HepG2 (cell line): Measurements from ENCODE around the gene ZMIZ1. TPM values are rescaled to one million over a fixed set of nuclear protein-coding genes. Genes with fewer than 3 reads are reported as not detected.

Experiments
- ATF7-NPFF ChIP-seq: sonication (generic); formaldehyde crosslinking; IDR thresholded peaks from 2 replicates; pipeline ENCODE4 v1.8.1; 2023; ENCODE audit warnings: mild to moderate bottlenecking, low read depth, missing genetic modification reagents, moderate library complexity
- CEBPZ ChIP-seq: IDR thresholded peaks from 2 replicates; pipeline ENCODE4 v1.6.1; 2012; ENCODE audit warnings: low read length, improper control_type of control experiment
- HMG20B ChIP-seq: conservative IDR thresholded peaks from 2 replicates; pipeline ENCODE4 v1.6.1; 2016; ENCODE audit warnings: missing genetic modification reagents, missing compliant biosample characterization
- KDM1A ChIP-seq: IDR thresholded peaks from 2 replicates; pipeline ENCODE4 v1.6.1; 2016; ENCODE audit warnings: missing compliant biosample characterization
- MYNN ChIP-seq: sonication (generic); formaldehyde crosslinking; IDR thresholded peaks from 2 replicates; pipeline ENCODE4 v1.4.0; 2020; ENCODE audit warnings: mild to moderate bottlenecking, low read depth, missing genetic modification reagents
- NFE2L1 ChIP-seq: sonication (generic); formaldehyde crosslinking; IDR thresholded peaks from 2 replicates; pipeline ENCODE4 v1.4.0; 2020; ENCODE audit warnings: missing genetic modification reagents, mild to moderate bottlenecking, borderline replicate concordance
- NFIB ChIP-seq: sonication (generic); formaldehyde crosslinking; IDR thresholded peaks from 2 replicates; pipeline ENCODE4 v1.9.0; 2021; ENCODE audit warnings: missing genetic modification reagents, mild to moderate bottlenecking, borderline replicate concordance
- NFIC ChIP-seq: IDR thresholded peaks from 2 replicates; pipeline ENCODE4 v1.6.1; 2012; ENCODE audit warnings: mild to moderate bottlenecking, low read length, inconsistent platforms
- PPARG ChIP-seq: conservative IDR thresholded peaks from 2 replicates; pipeline ENCODE4 v1.6.1; 2016; ENCODE audit warnings: missing biosample characterization, missing genetic modification reagents
- TBP ChIP-seq: sonication (generic); formaldehyde crosslinking; IDR thresholded peaks from 2 replicates; pipeline ENCODE4 v1.5.0; 2020; ENCODE audit warnings: missing genetic modification reagents
- TSC22D2 ChIP-seq: sonication (generic); formaldehyde crosslinking; IDR thresholded peaks from 2 replicates; pipeline ENCODE4 v1.5.1; 2020; ENCODE audit warnings: missing genetic modification reagents, mild to moderate bottlenecking, borderline replicate concordance
- U2AF2 ChIP-seq: fragments of 200-400 bp; formaldehyde crosslinking; IDR thresholded peaks from 2 replicates; pipeline ENCODE4 v1.6.1; 2017; ENCODE audit warnings: low read depth, mild to moderate bottlenecking, low read length
- ZNF317 ChIP-seq: sonication (generic); formaldehyde crosslinking; IDR thresholded peaks from 2 replicates; pipeline ENCODE4 v1.5.0; 2020; ENCODE audit warnings: mild to moderate bottlenecking, missing genetic modification reagents
- ZNF354B ChIP-seq: sonication (generic); formaldehyde crosslinking; IDR thresholded peaks from 2 replicates; pipeline ENCODE4 v1.8.0; 2022; ENCODE audit warnings: mild to moderate bottlenecking, missing genetic modification reagents
- ZNF441 ChIP-seq: sonication (generic); formaldehyde crosslinking; IDR thresholded peaks from 2 replicates; pipeline ENCODE4 v1.7.0; 2021; ENCODE audit warnings: missing genetic modification reagents, borderline replicate concordance
- ZNF547 ChIP-seq: sonication (generic); formaldehyde crosslinking; IDR thresholded peaks from 2 replicates; pipeline ENCODE4 v1.5.1; 2020; ENCODE audit warnings: mild to moderate bottlenecking, missing genetic modification reagents
- ZNF7 ChIP-seq: IDR thresholded peaks from 2 replicates; pipeline ENCODE4 v1.6.1; 2016; ENCODE audit warnings: missing biosample characterization, missing genetic modification reagents
- ZNF768 ChIP-seq: sonication (generic); formaldehyde crosslinking; IDR thresholded peaks from 2 replicates; pipeline ENCODE4 v1.4.0; 2020; ENCODE audit warnings: missing genetic modification reagents
- ZSCAN5A ChIP-seq: sonication (generic); formaldehyde crosslinking; IDR thresholded peaks from 2 replicates; pipeline ENCODE4 v1.8.0; 2022; ENCODE audit warnings: mild to moderate bottlenecking, missing genetic modification reagents, borderline replicate concordance
- polyA plus RNA-seq, 8 experiments: library from polyadenylated mRNA; depleted of rRNA in 3 of 8; stranded (reverse) in 7 of 8; unstranded in 1 of 8; fragments of >200 nt; fragmentation: Illumina TruSeq in 4 of 8; extraction: Trizol in 4 of 8; gene quantifications; 2 replicates each; pipeline versions ENCODE4 v1.2.1 to v1.2.3, GENCODE V29; 2011 to 2016; ENCODE audit warnings: low read depth in 4 of 8, missing spikeins in 1 of 8, mixed read lengths in 1 of 8; ENCODE audit not compliant: insufficient read depth in 1 of 8
- total RNA-seq, 5 experiments: library from RNA; depleted of rRNA; stranded (reverse); fragments of >200 nt; fragmentation: Illumina TruSeq; extraction: Trizol; gene quantifications; 2 replicates each; pipeline ENCODE4 v1.2.3, GENCODE V29; 2016; ENCODE audit warnings: low read depth in 1 of 5
- TF ChIP-seq, protein P1 (sequence below): sonication (generic); formaldehyde crosslinking; IDR thresholded peaks from 2 replicates; pipeline ENCODE4 v1.9.0; 2021; ENCODE audit warnings: mild to moderate bottlenecking, missing genetic modification reagents

Gene ZMIZ1
- total and polyA plus RNA-seq, 2 of the 13 experiments (the other 11 are each of a cell fraction or from before 2014, with no cell fraction given) = 5.3 to 10.2 TPM

GRCh38 chr10:79105150-79105739 is 36.5 kb downstream of the ZMIZ1 start (continued):
- no peak for TF ChIP-seq ATF7-NPFF (CRISPR knock-in tag)
- 0 out of 2 replicates have a peak, but pooled peaks have one; percentile 25 for TF ChIP-seq NFIC
- peak; percentile 87 for TF ChIP-seq KDM1A (CRISPR knock-in tag)
- no peak for TF ChIP-seq TBP
- TF ChIP-seq MYNN (CRISPR knock-in tag) = no peak
- TF ChIP-seq, protein P1, sequence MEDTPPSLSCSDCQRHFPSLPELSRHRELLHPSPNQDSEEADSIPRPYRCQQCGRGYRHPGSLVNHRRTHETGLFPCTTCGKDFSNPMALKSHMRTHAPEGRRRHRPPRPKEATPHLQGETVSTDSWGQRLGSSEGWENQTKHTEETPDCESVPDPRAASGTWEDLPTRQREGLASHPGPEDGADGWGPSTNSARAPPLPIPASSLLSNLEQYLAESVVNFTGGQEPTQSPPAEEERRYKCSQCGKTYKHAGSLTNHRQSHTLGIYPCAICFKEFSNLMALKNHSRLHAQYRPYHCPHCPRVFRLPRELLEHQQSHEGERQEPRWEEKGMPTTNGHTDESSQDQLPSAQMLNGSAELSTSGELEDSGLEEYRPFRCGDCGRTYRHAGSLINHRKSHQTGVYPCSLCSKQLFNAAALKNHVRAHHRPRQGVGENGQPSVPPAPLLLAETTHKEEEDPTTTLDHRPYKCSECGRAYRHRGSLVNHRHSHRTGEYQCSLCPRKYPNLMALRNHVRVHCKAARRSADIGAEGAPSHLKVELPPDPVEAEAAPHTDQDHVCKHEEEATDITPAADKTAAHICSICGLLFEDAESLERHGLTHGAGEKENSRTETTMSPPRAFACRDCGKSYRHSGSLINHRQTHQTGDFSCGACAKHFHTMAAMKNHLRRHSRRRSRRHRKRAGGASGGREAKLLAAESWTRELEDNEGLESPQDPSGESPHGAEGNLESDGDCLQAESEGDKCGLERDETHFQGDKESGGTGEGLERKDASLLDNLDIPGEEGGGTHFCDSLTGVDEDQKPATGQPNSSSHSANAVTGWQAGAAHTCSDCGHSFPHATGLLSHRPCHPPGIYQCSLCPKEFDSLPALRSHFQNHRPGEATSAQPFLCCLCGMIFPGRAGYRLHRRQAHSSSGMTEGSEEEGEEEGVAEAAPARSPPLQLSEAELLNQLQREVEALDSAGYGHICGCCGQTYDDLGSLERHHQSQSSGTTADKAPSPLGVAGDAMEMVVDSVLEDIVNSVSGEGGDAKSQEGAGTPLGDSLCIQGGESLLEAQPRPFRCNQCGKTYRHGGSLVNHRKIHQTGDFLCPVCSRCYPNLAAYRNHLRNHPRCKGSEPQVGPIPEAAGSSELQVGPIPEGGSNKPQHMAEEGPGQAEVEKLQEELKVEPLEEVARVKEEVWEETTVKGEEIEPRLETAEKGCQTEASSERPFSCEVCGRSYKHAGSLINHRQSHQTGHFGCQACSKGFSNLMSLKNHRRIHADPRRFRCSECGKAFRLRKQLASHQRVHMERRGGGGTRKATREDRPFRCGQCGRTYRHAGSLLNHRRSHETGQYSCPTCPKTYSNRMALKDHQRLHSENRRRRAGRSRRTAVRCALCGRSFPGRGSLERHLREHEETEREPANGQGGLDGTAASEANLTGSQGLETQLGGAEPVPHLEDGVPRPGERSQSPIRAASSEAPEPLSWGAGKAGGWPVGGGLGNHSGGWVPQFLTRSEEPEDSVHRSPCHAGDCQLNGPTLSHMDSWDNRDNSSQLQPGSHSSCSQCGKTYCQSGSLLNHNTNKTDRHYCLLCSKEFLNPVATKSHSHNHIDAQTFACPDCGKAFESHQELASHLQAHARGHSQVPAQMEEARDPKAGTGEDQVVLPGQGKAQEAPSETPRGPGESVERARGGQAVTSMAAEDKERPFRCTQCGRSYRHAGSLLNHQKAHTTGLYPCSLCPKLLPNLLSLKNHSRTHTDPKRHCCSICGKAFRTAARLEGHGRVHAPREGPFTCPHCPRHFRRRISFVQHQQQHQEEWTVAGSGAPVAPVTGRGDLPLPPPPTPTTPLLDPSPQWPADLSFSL (CRISPR knock-in tag) = no peak; the same call in 1 of the 2 replicates
- no peak for TF ChIP-seq ZNF441 (CRISPR knock-in tag)
- TF ChIP-seq ZNF317 = no peak
- TF ChIP-seq ZNF547 (CRISPR knock-in tag) = no peak
- no peak for TF ChIP-seq U2AF2
- no peak for TF ChIP-seq ZNF354B (CRISPR knock-in tag)
- TF ChIP-seq NFIB (CRISPR knock-in tag) = no peak
- TF ChIP-seq NFE2L1 = no peak
- no peak for TF ChIP-seq ZNF7 (CRISPR knock-in tag)
- no peak for TF ChIP-seq CEBPZ
- TF ChIP-seq ZSCAN5A (CRISPR knock-in tag) = 0 out of 2 replicates have a peak, but pooled peaks have one; percentile 41
- TF ChIP-seq ZNF768 (CRISPR knock-in tag) = peak; percentile 100
- no peak for TF ChIP-seq TSC22D2 (CRISPR knock-in tag)
- no peak for TF ChIP-seq HMG20B
- peak; percentile 83 for TF ChIP-seq PPARG (CRISPR knock-in tag)
